ENCODE data around the gene FOSL1.
A peak's percentile ranks its signal among the peaks of the same experiment; 100 is the strongest.

Gene FOSL1

GRCh38 chr11:65919141-65919572, 19.0 kb upstream of the FOSL1 start, which contains the start of gene DRAP1:
Gene DRAP1 (plus strand): TSS chr11:65919426. CDS start chr11:65919502, 76 bp downstream.
- Mint-ChIP-seq H3K4me1 (peaks cover 21% of the 10 kb centered on the region), H3K27me3 (ENCODE audit: low read depth) (no peaks in the 10 kb centered on the region), H3K27ac (peak within 1 kb of the TSS; percentile 23 to 65 (median 29)), H3K9me3 (no peaks in the 10 kb centered on the region), H3K4me3 (peak within 1 kb of the TSS; percentile 90 to 91 (median 90)), H3K36me3 (ENCODE audit: low read depth) (peaks cover 25% of the 10 kb centered on the region)
- TF ChIP-seq CTCF (IDR thresholded peaks at IDR 0.05; ENCODE audit: unreplicated experiment in 3 of 3) = no peak

- Mint-ChIP-seq H3K4me3 (peak within 1 kb of the TSS; percentile 90 to 91 (median 90)), H3K27ac (peak within 1 kb of the TSS; percentile 23 to 65 (median 29)), H3K4me1 (peaks cover 21% of the 10 kb centered on the region), H3K9me3 (no peaks in the 10 kb centered on the region), H3K27me3 (ENCODE audit: low read depth) (no peaks in the 10 kb centered on the region), H3K36me3 (ENCODE audit: low read depth) (peaks cover 24% of the 10 kb centered on the region)
- no peak for TF ChIP-seq CTCF (IDR thresholded peaks at IDR 0.05; ENCODE audit: unreplicated experiment in 3 of 3)
These were observed 18.3 kb upstream of the FOSL1 start, which contains the start of gene C11orf68 for GRCh38 chr11:65918211-65919140. Gene C11orf68 (minus strand): TSS chr11:65919062. CDS start chr11:65919031, 31 bp downstream.

GRCh38 chr11:65917434-65918210, 17.4 kb upstream of the FOSL1 start:
- H3K4me1 Mint-ChIP-seq = peaks cover 27% of the 10 kb centered on the region
- peak overlapping the region; percentile 46 to 79 (median 70) for H3K27ac Mint-ChIP-seq
- H3K27me3 Mint-ChIP-seq (ENCODE audit: low read depth) = no peaks in the 10 kb centered on the region
- peak overlapping the region; percentile 88 to 90 (median 89) for H3K4me3 Mint-ChIP-seq
- H3K9me3 Mint-ChIP-seq = no peaks in the 10 kb centered on the region
- peaks cover 16% of the 10 kb centered on the region for H3K36me3 Mint-ChIP-seq (ENCODE audit: low read depth)
- no peak for TF ChIP-seq CTCF (IDR thresholded peaks at IDR 0.05; ENCODE audit: unreplicated experiment in 3 of 3)

GRCh38 chr11:65917077-65917433, 16.9 kb upstream of the FOSL1 start:
- TF ChIP-seq CTCF (IDR thresholded peaks at IDR 0.05; ENCODE audit: unreplicated experiment in 3 of 3) = no peak
- peak overlapping the region; percentile 46 to 79 (median 70) for H3K27ac Mint-ChIP-seq

GRCh38 chr11:65916391-65916790, 16.2 kb upstream of the FOSL1 start:
- H3K9me3 Mint-ChIP-seq = no peaks in the 10 kb centered on the region
- H3K4me3 Mint-ChIP-seq = peak overlapping the region; percentile 88 to 90 (median 89)
- H3K27me3 Mint-ChIP-seq (ENCODE audit: low read depth) = no peaks in the 10 kb centered on the region
- peaks cover 5% of the 10 kb centered on the region for H3K36me3 Mint-ChIP-seq (ENCODE audit: low read depth)
- H3K4me1 Mint-ChIP-seq = peaks cover 35% of the 10 kb centered on the region
- no peak for TF ChIP-seq CTCF (IDR thresholded peaks at IDR 0.05; ENCODE audit: unreplicated experiment in 3 of 3)
- H3K27ac Mint-ChIP-seq = peak overlapping the region in 2 of 3 experiments; percentile 70 to 79

More at GRCh38 chr11:65917077-65917433, 16.9 kb upstream of the FOSL1 start:
- Mint-ChIP-seq H3K9me3 (no peaks in the 10 kb centered on the region), H3K27me3 (ENCODE audit: low read depth) (no peaks in the 10 kb centered on the region), H3K36me3 (ENCODE audit: low read depth) (peaks cover 11% of the 10 kb centered on the region), H3K4me3 (peak overlapping the region; percentile 88 to 90 (median 89)), H3K4me1 (peaks cover 30% of the 10 kb centered on the region)

All from nephron (organoid).